ENCODE data around the gene TRDN.

- TF ChIP-seq, protein P1, sequence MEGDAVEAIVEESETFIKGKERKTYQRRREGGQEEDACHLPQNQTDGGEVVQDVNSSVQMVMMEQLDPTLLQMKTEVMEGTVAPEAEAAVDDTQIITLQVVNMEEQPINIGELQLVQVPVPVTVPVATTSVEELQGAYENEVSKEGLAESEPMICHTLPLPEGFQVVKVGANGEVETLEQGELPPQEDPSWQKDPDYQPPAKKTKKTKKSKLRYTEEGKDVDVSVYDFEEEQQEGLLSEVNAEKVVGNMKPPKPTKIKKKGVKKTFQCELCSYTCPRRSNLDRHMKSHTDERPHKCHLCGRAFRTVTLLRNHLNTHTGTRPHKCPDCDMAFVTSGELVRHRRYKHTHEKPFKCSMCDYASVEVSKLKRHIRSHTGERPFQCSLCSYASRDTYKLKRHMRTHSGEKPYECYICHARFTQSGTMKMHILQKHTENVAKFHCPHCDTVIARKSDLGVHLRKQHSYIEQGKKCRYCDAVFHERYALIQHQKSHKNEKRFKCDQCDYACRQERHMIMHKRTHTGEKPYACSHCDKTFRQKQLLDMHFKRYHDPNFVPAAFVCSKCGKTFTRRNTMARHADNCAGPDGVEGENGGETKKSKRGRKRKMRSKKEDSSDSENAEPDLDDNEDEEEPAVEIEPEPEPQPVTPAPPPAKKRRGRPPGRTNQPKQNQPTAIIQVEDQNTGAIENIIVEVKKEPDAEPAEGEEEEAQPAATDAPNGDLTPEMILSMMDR (IDR thresholded peaks at IDR 0.05; ENCODE audit: poor library complexity): no peak
- no peak for TF ChIP-seq EZH2 (IDR thresholded peaks at IDR 0.05; ENCODE audit: borderline replicate concordance)
These were observed 14.0 kb downstream of the TRDN start for GRCh38 chr6:123622780-123623179.
